SKM-1 treated with dmso at 0.1 percent for 144 hours (cell line): ENCODE results near the gene CYP17A1.
"Not testable (repeated sequence)": the region's sequence is repeated elsewhere in the genome, so short reads cannot be mapped to it uniquely, and the experiment has no call there.

Experiments used
- DNase-seq: peaks from one replicate; lab custom pipeline; 2025; ENCODE audit not compliant: unreplicated experiment; lab: John Stamatoyannopoulos, UW

The CYP17A1 gene, protein sequence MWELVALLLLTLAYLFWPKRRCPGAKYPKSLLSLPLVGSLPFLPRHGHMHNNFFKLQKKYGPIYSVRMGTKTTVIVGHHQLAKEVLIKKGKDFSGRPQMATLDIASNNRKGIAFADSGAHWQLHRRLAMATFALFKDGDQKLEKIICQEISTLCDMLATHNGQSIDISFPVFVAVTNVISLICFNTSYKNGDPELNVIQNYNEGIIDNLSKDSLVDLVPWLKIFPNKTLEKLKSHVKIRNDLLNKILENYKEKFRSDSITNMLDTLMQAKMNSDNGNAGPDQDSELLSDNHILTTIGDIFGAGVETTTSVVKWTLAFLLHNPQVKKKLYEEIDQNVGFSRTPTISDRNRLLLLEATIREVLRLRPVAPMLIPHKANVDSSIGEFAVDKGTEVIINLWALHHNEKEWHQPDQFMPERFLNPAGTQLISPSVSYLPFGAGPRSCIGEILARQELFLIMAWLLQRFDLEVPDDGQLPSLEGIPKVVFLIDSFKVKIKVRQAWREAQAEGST

GRCh38 chr10:102837230-102837721 is at the start of gene CYP17A1:
Gene CYP17A1, minus strand, starts transcription at chr10:102837413. Its CDS starts 52 bp downstream, at chr10:102837361.
- DNase-seq = no peak

DNA sequence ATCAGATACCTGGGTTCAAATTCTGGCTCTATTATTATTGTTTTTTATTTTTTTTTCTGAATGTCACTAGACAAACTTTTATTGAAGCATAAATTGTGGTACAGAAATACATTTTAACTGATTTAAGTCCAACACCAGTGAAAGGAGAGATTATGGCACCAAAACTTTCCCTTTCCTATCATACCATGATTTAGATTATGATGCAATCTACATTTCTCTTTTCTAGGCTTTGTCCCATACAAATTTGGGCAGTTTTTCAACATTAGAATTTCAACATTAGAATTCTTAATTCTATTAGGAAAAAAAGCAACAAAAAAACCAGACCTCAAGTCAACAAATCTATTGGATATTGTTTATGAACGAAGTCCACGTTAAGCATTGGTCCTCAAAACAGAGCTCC is 43.0 kb upstream of the CYP17A1 start:
- no peak for DNase-seq

DNA sequence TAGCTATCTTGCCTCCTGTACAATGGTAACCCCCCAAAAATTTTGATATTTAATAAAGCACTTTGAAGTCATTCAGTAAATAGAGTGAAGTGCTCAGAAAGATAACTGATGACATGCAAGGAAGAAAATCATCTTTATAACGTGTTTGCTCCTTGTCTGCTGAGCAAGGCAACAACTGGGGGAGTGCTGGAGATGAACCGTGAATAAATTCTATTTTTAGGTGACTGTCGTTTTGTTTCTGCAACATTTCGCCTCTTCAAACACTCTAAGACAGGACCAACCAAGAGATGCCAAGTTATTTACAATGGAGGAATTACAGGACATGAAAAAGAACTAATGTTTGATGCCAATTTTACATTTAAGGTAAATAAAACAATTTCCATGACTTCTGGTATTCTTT is 41.4 kb upstream of the CYP17A1 start:
- no peak for DNase-seq

GRCh38 chr10:102876747-102877153 is 39.5 kb upstream of the CYP17A1 start:
- DNase-seq = no peak

DNA sequence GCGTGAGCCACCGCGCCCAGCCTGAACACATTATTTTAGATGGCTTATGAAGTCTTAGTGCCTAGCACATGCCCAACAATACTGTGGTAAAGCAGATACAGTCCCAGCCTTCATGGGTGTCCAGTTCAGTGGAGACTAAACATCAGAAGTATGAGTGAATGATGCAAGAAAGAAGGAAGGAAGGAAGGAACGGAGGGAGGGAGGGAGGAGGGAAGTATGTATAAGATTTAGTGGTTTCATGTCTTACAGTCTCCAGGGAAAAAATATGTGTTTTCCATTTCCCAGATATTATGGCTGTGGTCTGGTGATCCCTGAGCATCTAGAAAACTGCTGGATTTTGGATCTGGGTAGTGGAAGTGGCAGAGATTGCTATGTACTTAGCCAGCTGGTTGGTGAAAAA is 35.0 kb upstream of the CYP17A1 start:
- DNase-seq = no peak

- no peak for DNase-seq
Observed at GRCh38 chr10:102870221-102870620, 33.0 kb upstream of the CYP17A1 start.

GRCh38 chr10:102869258-102870198 is 32.3 kb upstream of the CYP17A1 start, which contains the start of gene AS3MT:
Gene AS3MT, plus strand, starts transcription at chr10:102869470. Its CDS starts 123 bp downstream, at chr10:102869593.
- DNase-seq = no peak

GRCh38 chr10:102868911-102869257 is 31.7 kb upstream of the CYP17A1 start:
- DNase-seq = no peak

DNA sequence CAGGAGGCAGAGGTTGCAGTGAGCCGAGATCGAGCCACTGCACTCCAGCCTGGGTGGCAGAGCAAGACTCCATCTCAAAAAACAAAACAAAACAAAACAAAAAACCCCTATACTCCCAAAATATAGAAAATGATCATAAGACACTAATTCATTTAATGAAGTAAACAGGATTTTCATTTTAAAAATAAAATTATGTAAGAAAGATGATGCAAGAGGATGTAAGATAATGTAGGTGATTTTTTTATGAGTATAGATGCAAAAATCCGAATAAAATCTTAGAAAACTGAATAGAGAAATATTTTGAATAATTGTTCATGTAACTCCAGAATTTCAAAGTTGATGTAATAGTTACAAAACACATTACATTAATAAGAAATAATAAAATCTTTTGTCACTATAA is 28.4 kb upstream of the CYP17A1 start:
- no peak for DNase-seq

DNA sequence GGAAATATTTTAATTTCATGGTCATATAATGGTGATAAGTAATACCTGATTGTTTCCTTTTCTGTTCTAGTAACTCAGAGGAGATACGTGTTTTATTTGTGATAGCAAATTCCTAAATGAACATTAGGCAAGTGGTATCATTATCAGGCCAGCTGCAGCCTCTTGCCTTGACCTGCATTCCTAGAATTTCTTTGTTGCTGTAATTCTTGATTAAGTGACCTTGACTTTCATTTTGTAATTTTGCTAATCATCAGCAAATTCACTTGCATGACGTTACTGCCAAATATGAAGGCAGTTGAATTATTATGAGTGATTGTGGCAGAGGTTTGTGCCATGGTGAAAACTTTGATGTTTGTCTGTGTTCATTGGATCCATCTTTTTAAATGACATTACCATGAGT is 26.4 kb upstream of the CYP17A1 start:
- no peak for DNase-seq

DNA sequence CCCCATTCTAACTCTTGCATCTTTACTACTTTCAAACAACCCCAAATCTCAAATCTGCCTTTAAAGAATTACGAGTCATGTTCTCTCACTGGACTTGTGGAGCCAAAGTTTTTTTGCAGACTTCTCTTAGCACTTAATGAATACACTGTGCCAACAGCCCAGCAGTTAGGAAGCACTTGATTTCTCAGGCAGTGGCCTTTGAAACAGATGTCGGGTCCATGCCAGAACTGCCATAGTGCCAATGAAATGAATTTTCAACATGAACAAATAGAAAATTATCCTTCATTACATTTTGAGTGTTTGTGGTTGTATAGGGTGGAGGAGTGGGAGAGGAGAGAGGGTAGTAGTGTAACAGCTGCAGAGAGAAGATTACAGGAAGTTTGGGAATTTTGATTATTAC is 22.7 kb upstream of the CYP17A1 start:
- no peak for DNase-seq

GRCh38 chr10:102856758-102857424 is 19.7 kb upstream of the CYP17A1 start:
- DNase-seq = no peak

DNA sequence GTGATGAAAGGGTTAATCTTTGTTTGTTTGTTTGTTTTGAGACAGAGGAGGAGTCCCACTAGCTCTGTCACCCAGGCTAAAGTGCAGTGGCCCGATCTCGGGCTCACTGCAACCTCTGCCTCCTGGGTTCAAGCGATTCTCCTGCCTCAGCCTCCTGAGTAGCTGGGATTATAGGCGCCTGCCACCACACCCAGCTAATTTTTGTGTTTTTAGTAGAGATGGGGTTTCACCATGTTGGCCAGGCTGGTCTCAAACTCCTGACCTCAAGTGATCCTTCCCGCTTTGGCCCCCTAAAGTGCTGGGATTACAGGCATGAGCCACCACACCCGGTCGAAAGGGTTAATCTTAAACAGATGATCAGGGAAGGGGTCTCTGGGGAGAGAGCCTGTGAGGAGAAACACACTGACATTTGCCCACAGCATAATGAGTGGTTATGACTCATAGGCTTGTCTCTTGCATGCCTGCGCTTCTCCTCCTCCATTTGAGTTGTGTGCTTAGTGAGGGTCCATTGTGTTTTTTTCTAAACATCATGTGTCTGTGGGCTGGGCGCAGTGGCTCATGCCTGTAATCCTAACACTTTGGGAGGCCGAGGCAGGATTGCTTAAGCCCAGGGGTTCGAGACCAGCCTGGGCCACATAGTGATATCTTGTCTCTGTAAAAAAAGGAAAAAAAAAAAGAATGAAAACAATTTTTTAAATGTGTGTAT is 18.7 kb upstream of the CYP17A1 start:
- DNase-seq = not testable (repeated sequence)

- DNase-seq = not testable (repeated sequence)
Observed at GRCh38 chr10:102853237-102853636, 16.0 kb upstream of the CYP17A1 start.

GRCh38 chr10:102850025-102850518 is 12.9 kb upstream of the CYP17A1 start:
- DNase-seq = no peak

DNA sequence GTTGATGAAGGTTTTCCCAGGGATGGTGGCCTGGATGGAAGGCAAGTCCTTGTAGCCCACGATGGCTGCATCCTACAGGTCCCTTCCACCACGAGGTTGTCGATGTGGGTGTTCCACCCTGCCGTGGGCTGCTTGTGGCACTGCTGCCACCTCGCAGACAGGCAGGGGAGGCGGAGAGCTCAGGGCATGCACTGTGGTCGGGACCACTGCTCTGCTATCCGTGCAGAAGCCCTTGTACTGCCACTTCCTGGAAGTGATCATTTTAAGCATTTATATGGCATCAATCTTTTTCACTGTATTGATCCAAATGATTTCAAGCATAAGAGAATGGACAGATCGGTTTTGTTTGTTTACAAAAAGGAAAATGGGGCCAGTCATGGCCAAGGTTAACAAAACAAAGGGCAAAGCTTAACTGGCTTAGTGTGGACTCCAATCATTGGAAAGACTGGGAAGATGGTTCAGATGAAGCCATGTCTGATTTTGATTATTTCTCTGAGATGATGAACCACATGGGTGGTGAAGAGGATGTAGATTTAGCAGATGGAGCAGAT is 8.2 kb upstream of the CYP17A1 start:
- DNase-seq = no peak

DNA sequence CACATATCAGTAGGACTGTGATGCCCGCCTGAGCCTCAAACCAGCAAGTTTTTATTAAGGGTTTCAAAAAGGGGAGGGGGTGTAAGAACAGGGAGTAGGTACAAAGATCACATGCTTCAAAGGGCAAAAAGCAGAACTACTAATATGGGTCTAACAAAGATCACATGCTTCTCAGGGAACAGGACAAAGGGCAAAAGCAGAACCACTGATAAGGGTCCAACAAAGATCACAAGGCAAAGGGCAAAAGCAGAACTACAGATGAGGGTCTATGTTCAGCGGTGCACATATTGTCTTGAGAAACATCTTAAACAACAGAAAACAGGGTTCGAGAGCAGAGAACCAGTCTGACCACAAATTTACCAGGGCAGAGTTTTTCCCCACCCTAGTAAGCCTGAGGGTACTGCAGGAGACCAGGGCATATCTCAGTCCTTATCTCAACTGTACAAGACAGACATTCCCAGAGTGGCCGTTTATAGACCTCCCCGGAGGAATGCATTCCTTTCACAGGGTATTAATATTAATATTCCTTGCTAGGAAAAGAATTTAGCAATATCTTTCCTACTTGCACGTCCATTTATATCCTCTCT is 7.1 kb upstream of the CYP17A1 start:
- DNase-seq = not testable (repeated sequence)

- not testable (repeated sequence) for DNase-seq
Observed at GRCh38 chr10:102843139-102843538, 5.9 kb upstream of the CYP17A1 start.

DNA sequence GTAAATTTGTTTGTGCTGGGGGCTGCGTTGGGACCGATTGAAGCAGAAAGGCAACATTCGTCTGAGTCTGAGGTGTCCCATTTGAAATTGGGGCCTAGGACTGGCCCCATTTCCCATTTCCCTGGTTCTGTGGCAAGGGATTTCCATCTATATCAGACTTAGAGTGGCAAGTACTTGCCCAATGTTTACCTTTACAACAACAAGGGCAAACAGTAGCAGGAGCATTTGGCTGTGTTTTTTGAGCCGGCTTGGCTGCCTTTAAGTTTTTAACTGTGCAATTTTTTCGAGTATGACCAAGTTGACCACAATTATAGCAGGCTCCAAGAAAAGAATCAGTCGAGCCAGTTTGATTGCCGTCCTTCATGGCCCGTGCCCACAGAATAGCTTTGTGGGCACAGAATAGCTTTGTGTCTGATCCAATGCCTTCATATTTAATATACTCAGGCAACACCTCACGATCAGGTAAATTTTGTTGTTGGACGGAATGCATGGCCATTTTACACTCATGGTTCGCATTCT is 4.7 kb upstream of the CYP17A1 start:
- DNase-seq = no peak
